Fibroblast of the aortic adventitia (primary cell): ENCODE results near the gene MTMR10. TPM values are rescaled to one million over a fixed set of nuclear protein-coding genes. Genes with fewer than 3 reads are reported as not detected.

ENCODE experiments used
- DNase-seq: peaks from one replicate; pipeline ENCODE4 v3.0.0-alpha.2; 2010; ENCODE audit warnings: low read depth
- H3K4me3 ChIP-seq: 2 replicates; pipeline ENCODE4 v1.5.1; 2011; ENCODE audit warnings: low read depth, mild to moderate bottlenecking, control low read depth, low read length, moderate library complexity
- total RNA-seq: library from RNA; depleted of rRNA; stranded (reverse); fragments of >200 nt; gene quantifications from 2 replicates; pipeline ENCODE4 v1.2.3, GENCODE V29; 2012; ENCODE audit warnings: low replicate concordance
- TF ChIP-seq, protein P1 (sequence below): IDR thresholded peaks from 2 replicates; pipeline ENCODE4 v1.5.1; 2011; ENCODE audit warnings: mild to moderate bottlenecking, low read length, control low read depth, inconsistent platforms; ENCODE audit not compliant: insufficient read depth

Gene MTMR10
- total RNA-seq, 1 donor, result 16.2 TPM

GRCh38 chr15:30919877-30920550 lies 71.4 kb downstream of the MTMR10 start:
- DNase-seq, result no peak
- TF ChIP-seq, protein P1, sequence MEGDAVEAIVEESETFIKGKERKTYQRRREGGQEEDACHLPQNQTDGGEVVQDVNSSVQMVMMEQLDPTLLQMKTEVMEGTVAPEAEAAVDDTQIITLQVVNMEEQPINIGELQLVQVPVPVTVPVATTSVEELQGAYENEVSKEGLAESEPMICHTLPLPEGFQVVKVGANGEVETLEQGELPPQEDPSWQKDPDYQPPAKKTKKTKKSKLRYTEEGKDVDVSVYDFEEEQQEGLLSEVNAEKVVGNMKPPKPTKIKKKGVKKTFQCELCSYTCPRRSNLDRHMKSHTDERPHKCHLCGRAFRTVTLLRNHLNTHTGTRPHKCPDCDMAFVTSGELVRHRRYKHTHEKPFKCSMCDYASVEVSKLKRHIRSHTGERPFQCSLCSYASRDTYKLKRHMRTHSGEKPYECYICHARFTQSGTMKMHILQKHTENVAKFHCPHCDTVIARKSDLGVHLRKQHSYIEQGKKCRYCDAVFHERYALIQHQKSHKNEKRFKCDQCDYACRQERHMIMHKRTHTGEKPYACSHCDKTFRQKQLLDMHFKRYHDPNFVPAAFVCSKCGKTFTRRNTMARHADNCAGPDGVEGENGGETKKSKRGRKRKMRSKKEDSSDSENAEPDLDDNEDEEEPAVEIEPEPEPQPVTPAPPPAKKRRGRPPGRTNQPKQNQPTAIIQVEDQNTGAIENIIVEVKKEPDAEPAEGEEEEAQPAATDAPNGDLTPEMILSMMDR, result no peak
- no peak overlapping the region for H3K4me3 ChIP-seq

GRCh38 chr15:30918366-30918765 lies 73.1 kb downstream of the MTMR10 start:
- no peak for DNase-seq
- no peak overlapping the region for H3K4me3 ChIP-seq
- TF ChIP-seq, protein P1, result no peak

DNA sequence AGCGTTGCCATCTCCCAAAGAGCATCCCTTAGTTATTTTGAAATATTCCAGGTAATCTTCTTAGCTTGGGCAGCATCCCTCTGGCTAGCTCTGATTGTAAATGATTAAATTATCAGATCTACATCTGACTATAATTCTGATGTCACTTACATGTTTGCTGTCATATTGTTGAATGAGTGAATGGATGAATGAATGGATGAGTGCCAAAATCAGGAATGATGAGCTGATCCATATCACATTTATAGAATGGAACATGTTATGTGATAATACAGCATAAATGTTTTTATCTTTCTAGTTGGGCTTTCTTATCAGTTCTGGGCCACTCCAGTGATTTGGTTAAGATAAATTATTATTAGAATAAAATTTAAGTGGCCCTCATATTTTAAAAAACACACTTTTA lies 73.8 kb downstream of the MTMR10 start:
- H3K4me3 ChIP-seq, result no peak overlapping the region
- DNase-seq, result no peak
- TF ChIP-seq, protein P1, result no peak

- TF ChIP-seq, protein P1, result no peak
These were observed 74.4 kb downstream of the MTMR10 start for GRCh38 chr15:30917013-30917412.

GRCh38 chr15:30913761-30914160 lies 77.7 kb downstream of the MTMR10 start:
- TF ChIP-seq, protein P1, result no peak
- H3K4me3 ChIP-seq, result no peak overlapping the region

More at GRCh38 chr15:30917013-30917412, 74.4 kb downstream of the MTMR10 start:
- H3K4me3 ChIP-seq, result no peak overlapping the region
- DNase-seq, result no peak

GRCh38 chr15:30906366-30906765 lies 85.1 kb downstream of the MTMR10 start:
- no peak for DNase-seq
- H3K4me3 ChIP-seq, result no peak overlapping the region
- TF ChIP-seq, protein P1, result no peak

More at GRCh38 chr15:30913761-30914160, 77.7 kb downstream of the MTMR10 start:
- DNase-seq, result no peak

DNA sequence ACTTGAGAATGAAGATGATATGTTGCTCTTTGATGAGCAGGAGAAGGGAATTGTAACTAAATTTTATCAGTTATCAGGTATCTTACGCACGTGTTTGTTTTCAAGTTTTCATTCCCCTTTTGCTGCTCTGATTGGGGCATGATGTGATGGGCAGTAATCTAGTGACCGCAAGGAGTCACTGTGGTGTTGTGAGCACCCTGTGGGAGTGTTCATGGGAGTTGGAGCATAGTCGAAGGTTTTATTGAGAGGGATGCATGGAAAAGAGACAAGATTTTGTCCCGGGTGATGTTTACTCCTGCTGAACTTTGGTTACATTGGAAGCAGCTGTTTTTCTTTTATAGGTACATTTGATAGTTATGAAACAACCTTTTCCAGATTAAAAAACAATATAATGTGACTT lies 85.6 kb downstream of the MTMR10 start:
- no peak overlapping the region for H3K4me3 ChIP-seq
- TF ChIP-seq, protein P1, result peak; percentile 7
- no peak for DNase-seq
